Stimulated activated CD4-positive, alpha-beta T cell treated with anti-CD3 and anti-CD28 coated beads, TNF-alpha, amount 100 ng/mL, for 48 hours (primary cell): Measurements from ENCODE around the gene EPG5.
A peak's percentile ranks its signal among the peaks of the same experiment; 100 is the strongest.
"Not testable (repeated sequence)": the region's sequence is repeated elsewhere in the genome, so short reads cannot be mapped to it uniquely, and the experiment has no call there.

ENCODE experiments used
- DNase-seq, 3 donors: peaks; one replicate each; pipeline ENCODE4 v3.0.0-alpha.2; 2020; ENCODE audit warnings: low read depth in 3 of 3

Gene EPG5, protein sequence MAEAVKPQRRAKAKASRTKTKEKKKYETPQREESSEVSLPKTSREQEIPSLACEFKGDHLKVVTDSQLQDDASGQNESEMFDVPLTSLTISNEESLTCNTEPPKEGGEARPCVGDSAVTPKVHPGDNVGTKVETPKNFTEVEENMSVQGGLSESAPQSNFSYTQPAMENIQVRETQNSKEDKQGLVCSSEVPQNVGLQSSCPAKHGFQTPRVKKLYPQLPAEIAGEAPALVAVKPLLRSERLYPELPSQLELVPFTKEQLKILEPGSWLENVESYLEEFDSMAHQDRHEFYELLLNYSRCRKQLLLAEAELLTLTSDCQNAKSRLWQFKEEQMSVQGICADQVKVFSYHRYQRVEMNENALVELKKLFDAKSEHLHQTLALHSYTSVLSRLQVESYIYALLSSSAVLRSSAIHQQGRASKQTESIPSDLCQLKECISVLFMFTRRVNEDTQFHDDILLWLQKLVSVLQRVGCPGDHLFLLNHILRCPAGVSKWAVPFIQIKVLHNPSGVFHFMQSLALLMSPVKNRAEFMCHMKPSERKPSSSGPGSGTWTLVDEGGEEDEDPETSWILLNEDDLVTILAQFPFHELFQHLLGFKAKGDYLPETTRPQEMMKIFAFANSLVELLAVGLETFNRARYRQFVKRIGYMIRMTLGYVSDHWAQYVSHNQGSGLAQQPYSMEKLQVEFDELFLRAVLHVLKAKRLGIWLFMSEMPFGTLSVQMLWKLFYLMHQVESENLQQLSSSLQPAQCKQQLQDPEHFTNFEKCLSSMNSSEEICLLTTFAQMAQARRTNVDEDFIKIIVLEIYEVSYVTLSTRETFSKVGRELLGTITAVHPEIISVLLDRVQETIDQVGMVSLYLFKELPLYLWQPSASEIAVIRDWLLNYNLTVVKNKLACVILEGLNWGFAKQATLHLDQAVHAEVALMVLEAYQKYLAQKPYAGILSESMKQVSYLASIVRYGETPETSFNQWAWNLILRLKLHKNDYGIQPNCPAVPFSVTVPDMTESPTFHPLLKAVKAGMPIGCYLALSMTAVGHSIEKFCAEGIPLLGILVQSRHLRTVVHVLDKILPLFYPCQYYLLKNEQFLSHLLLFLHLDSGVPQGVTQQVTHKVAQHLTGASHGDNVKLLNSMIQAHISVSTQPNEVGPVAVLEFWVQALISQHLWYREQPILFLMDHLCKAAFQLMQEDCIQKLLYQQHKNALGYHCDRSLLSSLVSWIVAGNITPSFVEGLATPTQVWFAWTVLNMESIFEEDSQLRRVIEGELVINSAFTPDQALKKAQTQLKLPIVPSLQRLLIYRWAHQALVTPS (N-terminal part only)

DNA sequence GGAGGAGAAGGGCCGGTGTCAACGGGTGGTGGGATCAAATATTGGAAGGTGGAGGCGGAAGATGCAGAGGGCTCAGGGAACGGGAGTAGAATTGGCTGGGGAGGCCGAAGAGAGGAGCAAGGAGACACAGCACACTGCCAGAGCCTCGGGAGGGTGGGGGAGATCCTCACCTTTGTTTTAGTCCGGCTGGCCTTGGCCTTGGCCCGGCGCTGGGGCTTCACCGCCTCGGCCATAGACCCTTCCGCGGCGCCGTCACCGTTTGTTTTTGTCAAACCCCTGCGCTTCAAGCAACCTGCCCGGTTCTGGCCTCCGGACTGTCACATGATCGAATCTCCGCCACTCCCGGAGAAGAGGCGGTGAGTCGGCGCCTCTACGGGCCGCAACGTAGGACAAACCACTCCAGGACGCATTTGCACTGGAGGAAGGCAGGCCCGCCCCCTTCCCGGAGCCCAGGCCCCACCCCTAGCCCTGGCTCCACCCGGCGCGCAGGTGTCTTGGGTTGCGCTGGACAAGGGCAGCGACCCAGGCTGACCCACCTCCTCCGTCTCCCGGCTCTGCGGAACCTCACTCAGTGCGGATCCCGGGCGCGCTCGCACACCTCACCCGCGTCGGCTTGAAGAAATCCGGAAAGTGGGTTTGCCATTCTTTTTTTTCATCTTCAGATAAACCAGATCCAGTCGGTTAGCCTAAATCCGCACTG is at the start of gene EPG5:
Gene EPG5 (minus strand): TSS at position 323 of the 700 bp plus-strand sequence. CDS start 90 bp downstream, at position 233.
- peak; percentile 84 to 90 (median 88) for DNase-seq

- no peak for DNase-seq
These were observed 46.5 kb upstream of the EPG5 start for GRCh38 chr18:46013484-46014189.

- no peak for DNase-seq
These were observed 43.5 kb upstream of the EPG5 start for GRCh38 chr18:46010676-46011075.

- DNase-seq, result no peak
These were observed 42.9 kb upstream of the EPG5 start for GRCh38 chr18:46010050-46010449.

- no peak for DNase-seq
These were observed 42.2 kb upstream of the EPG5 start for GRCh38 chr18:46009125-46009840.

GRCh38 chr18:46008531-46008930 is 41.4 kb upstream of the EPG5 start:
- DNase-seq, result no peak

DNA sequence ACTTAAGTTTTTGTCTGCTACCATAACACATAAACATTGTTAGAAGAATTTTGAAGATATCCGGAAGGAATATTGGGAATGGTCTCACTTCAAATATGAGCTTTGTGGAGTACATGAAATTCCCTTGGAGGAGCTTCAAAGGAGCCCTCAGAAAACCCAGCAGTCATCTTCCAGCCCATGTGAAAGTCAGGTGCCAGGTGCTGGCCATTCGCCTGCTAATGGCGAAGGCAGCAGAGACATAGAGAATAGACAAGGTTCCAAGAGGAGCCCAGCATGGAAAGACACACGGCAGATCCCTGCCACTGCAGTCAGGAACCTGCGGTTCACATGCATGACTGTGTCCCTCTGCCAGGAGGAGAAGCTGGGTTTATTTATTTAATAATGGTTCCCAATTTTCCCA is 40.0 kb upstream of the EPG5 start:
- DNase-seq, result no peak

DNA sequence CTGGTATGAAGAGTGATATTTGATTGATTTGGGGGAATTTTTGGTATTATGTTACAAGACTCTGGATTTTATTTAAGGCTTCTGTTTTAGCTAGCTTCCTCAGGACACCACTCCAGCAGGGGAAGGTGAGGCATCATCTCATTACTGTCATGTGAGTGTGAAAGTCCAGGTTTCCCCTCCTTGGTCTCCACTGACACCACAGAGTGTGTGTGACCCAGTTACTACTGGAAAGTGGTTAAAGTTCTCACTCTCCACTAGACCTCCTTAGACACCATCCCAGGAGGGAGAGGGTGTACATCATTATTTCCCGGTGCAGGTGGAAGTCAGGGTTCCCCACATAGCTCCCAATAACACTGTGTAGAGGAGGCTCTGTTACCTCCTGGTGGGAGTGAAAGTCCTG is 35.8 kb upstream of the EPG5 start:
- DNase-seq, result no peak

GRCh38 chr18:46001892-46002291 is 34.8 kb upstream of the EPG5 start:
- DNase-seq, result no peak

GRCh38 chr18:46001074-46001473 is 33.9 kb upstream of the EPG5 start:
- DNase-seq, result no peak

GRCh38 chr18:45999536-45999935 is 32.4 kb upstream of the EPG5 start:
- no peak for DNase-seq

DNA sequence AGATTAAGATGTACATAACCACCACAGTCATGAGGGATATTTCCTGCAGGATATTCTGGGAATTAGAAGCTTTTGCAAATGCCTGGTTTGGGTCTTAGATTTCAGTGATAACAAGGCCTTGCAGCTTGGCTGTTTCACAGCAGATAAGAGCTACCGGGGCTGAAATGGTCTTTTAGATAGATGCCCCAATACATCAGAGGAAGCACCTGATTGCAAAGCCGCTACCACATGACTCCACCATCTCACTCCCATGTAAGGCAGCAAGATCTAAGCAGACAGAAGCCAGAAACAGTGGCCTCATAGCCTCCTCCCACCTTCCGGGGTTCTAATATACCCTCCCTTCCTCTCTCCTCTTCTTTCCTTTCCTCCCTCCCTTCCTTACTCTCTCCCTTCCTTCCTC is 31.1 kb upstream of the EPG5 start:
- no peak for DNase-seq

- DNase-seq, result peak in 2 of 3 donors; percentile 19 to 30
These were observed 30.6 kb upstream of the EPG5 start for GRCh38 chr18:45997700-45998151.

- DNase-seq, result no peak
These were observed 28.3 kb upstream of the EPG5 start for GRCh38 chr18:45995461-45995860.

- no peak for DNase-seq
These were observed 26.3 kb upstream of the EPG5 start for GRCh38 chr18:45993438-45993837.

DNA sequence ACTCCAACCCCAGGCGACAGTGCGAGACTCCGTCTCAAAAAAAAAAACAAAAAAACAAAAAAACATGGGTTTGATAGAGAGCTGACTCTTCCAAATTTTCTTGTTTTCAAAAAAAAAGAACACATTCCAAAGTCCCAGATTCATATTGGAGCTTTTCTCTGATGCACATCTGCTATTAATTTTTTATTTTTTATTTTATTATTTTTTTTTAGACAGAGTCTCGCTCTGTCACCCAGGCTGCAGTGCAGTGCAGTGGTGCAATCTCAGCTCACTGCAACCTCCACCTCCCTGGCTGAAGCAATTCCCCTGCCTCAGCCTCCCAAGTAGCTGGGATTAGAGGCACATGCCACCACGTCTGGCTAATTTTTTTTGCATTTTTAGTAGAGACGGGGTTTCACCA is 25.4 kb upstream of the EPG5 start:
- DNase-seq, result not testable (repeated sequence)

DNA sequence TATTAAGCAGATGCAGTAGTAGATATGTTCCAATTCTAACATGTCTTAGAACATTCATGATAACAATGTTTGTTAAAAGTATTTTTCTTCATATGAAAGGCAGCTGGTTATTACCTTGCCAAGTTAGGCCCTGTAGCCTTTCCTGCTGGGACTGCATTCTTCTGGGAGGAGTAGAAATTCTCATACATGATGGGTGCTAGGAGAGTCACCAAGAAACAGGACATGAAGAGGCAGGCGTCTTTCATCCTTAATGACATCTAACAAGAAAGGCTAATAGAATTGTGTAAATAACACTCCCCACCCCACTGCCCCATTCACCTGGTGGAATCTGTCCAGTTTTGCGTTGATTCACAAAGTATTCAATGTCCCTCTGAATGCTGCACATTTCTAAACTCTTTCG is 24.7 kb upstream of the EPG5 start:
- no peak for DNase-seq

- no peak for DNase-seq
These were observed 17.6 kb upstream of the EPG5 start for GRCh38 chr18:45984546-45985235.

DNA sequence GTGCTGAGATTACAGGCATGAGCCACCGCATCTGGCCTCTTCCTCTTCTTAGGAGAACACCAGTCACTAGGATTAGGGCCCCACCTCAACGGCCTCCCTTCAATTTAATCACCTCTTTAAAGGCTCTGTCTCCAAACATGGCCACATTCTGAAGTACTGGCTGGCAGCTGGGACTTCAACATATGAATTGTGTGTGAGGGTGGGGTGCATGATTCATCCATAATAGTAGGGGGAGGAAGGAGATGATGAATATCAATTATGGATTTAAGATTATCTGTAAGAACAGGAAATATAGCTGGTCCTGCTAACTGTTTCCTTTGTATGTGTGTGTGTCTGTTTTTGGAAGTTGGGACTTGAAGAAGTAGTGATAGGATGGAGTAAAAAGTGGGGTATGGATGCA is 14.7 kb upstream of the EPG5 start:
- DNase-seq, result no peak
